Measurements from ENCODE around the gene PNCK.
"Not testable (repeated sequence)": the region's sequence is repeated elsewhere in the genome, so short reads cannot be mapped to it uniquely, and the experiment has no call there.

The PNCK gene

DNA sequence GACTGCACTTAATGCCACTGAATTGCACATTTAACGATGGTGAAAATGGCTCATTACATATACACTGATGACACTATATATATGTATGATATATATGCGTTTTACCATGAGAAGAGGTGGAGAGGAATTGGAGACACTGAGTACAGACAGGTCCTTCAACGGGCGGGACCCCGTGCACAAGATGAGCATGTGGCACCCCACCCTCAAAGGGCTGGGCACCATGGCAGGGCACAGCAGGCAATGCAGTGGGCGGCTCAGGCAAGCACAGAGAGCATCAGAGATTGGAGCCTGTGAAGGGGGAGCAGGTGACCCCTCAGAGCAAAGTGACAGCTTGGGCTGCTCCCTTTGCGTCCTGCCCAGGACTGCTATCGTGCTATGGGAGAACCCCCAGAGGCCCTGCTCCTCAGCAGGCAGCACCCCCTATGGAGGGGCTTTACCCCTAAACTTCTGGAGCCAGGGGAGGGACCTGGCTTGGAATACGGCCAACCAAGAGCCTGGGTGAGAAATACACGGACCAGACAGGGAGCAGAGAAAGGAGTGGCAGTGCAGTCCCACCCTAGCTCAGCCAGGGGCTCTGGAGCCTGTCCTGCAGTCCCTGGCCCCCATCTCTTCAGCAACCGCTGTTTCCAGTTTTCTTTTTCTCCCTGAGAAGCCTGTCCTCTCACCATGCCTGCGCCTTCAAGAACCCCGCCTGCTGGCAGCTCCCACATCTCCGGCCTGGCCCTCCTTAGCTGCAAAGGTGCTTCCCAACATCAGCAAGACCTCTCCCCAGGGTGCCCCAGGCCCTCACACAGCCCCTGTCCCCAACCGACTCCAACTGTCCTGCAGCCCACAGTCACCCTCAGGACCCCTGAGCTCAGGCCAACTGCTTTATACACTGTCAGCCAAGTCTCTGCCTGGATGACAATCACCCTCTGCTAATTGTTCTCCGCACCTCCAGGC, 24.6 kb upstream of the PNCK start:
- DNase-seq, result no peak

DNA sequence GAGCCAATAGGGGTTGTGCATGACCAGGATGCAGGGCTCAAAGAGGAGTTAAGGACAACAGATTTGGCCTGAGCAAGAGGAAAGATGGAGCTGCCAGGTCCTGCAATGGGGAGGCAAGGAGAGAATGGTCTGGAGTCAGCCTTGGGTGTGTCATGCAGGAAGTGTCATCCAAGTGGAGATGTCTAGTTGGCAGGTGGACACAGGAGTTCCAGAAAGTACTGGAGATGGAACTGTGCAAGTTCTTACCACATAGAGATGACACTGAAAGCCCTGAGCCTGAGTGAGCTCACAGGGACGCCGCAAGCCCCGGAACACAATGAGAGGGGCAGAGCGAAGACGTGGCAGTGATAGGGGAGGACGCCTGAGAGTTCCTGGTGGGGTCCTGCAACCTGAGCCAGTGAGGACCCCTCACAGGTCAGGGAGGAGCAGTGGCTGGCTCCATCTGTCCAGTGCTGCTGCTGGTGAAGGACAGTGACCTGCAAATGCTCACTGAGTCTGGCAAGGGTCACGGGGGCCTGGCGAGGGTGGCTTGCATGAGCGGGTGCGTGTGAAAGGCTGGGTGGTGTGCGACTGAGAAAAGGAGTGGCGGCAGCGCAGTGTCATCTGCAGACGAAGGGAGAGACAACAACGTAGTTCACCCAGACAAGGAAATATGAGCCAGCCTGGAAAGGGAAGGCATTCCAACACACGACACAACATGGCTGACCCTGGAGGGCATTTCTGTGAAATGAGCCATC, 23.5 kb upstream of the PNCK start:
- not testable (repeated sequence) for DNase-seq

DNA sequence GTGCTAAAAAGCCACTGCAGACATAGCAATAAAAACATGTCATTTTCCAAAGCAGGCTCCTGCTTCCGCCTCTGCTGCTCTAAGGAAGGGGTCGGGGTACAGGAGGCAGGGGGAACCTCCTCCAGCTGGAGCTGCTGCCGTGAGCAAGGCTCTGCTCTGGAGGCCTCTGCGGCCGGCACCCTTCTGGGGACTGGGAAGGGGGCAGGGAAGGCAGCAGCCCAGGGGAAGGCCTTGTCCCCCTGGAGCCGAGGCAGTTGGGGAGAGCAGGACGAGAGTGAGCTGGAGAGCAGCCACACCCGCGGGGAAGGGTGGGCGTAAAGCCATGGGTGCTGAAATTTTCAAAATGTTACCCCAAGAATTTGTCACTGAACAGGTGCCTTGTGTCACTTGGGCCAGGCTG, 22.9 kb upstream of the PNCK start:
- DNase-seq, result not testable (repeated sequence)

DNA sequence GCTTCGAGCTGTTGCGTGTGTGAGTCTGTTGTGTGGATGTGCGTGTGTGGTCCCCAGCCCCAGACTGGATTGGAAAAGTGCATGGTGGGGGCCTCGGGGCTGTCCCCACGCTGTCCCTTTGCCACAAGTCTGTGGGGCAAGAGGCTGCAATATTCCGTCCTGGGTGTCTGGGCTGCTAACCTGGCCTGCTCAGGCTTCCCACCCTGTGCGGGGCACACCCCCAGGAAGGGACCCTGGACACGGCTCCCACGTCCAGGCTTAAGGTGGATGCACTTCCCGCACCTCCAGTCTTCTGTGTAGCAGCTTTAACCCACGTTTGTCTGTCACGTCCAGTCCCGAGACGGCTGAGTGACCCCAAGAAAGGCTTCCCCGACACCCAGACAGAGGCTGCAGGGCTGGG, 22.5 kb upstream of the PNCK start:
- no peak for DNase-seq

DNA sequence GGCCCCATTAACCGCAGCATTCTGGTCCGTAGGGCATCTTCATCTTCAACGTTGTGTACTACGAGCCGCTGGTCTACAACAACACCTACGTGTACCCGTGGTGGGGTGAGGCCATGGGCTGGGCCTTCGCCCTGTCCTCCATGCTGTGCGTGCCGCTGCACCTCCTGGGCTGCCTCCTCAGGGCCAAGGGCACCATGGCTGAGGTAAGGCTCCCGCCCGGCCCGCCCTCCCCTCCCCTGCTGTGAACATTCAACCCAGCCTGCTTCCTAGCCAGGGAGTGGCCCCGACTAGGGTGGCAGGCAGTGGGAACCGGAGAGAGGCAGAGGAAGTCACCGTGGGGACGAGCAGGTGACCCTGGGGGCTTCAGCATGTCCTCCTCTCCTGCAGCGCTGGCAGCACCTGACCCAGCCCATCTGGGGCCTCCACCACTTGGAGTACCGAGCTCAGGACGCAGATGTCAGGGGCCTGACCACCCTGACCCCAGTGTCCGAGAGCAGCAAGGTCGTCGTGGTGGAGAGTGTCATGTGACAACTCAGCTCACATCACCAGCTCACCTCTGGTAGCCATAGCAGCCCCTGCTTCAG, 21.2 kb upstream of the PNCK start:
- DNase-seq, result no peak

DNA sequence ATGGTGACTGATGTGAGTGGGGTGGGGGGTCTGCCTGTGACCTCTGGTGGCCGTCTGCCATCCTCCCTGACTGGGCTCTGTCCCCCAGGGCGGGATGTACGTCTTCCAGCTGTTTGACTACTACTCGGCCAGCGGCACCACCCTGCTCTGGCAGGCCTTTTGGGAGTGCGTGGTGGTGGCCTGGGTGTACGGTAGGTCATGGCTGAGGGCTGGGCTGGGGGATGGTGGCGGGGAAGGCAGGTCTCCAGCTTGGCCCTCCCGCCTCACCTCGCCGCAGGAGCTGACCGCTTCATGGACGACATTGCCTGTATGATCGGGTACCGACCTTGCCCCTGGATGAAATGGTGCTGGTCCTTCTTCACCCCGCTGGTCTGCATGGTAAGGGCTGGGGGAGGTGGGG, 20.6 kb upstream of the PNCK start:
- not testable (repeated sequence) for DNase-seq

DNA sequence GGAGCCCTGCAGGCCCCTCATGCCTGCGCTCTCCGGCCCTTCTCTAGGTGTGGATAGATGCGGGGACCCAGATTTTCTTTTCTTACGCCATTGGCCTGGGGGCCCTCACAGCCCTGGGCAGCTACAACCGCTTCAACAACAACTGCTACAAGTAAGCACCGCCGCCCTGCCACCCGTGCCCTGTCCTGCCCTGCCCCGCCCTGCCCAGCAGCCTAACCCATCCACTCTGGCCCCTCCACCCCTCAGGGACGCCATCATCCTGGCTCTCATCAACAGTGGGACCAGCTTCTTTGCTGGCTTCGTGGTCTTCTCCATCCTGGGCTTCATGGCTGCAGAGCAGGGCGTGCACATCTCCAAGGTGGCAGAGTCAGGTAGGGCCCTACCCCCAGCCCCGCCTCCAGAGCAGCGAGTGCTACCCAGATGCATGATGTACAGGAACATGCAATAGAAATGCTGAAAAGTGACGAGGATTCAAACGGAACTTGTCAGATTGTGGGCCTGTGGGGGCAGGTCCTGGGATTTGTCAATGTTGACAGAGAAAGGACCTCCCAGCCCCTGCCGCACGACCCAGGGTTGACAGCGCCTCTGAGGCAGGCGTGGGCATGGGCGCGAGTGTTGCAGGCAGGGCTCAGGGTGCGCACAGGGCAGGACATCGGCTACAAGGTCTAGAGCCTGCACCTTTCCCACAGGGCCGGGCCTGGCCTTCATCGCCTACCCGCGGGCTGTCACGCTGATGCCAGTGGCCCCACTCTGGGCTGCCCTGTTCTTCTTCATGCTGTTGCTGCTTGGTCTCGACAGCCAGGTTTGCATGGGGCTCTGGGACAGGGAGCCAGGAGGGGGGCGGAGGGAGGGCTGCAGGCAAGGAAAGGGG, 19.8 kb upstream of the PNCK start:
- DNase-seq, result no peak

DNA sequence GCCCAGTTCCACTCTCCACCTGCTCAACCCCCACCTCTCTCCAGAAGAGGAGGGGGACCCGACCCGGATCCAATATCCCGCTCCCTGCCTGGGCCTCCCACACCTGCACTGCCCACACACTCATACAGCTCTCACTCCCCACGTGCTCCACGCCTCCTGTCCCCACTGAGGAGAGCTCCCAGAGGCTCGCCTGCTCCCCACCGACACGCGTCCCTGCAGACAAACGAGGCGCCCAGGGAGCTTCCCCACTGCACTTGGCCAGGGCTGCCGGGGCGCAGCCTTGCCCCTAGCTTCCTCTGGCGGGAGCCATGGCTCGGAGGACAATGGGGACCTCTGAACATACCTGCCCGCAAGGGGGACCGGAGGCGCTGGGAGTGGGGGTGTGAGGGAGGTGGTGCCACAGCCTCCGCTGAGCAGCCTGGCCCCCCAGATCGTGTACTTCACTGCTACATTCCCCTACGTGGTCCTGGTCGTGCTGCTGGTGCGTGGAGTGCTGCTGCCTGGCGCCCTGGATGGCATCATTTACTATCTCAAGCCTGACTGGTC, 19.1 kb upstream of the PNCK start:
- no peak for DNase-seq

DNA sequence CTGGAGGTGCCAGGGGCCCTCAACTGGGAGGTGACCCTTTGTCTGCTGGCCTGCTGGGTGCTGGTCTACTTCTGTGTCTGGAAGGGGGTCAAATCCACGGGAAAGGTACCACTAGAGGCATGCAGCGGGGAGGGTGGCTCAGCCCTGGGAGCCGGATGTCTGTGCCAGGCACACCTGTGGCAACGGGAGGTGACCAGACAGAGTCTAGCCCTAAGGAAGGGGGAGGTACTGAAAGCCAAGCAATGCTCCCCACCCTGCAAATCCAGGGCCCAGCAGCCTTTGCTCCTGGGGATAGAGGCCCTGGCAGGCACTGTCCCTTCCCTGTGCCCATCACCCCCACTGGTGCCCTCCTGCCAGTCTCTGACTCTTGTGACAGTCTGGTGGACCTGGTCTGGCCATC, 18.4 kb upstream of the PNCK start:
- no peak for DNase-seq

DNA sequence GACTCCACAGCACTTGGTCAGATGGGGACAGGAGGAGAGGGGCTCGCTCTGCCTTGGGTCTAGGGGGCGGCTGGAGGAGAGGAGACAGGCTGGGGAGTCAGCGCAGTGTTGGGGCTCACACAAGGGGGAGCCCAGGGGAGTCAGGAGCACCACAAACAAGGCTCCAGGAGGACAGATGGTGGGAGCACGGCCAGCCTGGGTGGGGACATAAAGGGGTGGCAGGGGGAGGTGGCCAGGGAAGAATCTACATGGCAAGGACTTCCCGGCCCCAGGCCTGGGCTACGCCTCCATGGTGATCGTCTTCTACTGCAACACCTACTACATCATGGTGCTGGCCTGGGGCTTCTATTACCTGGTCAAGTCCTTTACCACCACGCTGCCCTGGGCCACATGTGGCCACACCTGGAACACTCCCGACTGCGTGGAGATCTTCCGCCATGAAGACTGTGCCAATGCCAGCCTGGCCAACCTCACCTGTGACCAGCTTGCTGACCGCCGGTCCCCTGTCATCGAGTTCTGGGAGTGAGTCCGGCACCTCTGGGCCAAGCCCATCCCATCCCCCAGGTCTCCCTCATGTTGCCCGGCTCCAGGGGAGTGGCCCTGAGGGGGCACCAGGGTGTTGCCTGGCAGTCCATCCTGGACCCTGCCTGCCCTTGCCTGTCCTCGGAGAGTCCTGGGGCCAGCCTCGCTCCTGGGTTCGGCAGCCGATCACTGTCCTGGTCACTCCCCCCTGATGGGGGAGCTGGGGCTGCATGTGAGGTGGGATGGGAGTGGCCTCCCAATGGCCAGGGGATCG, 17.6 kb upstream of the PNCK start:
- DNase-seq, result not testable (repeated sequence)

DNA sequence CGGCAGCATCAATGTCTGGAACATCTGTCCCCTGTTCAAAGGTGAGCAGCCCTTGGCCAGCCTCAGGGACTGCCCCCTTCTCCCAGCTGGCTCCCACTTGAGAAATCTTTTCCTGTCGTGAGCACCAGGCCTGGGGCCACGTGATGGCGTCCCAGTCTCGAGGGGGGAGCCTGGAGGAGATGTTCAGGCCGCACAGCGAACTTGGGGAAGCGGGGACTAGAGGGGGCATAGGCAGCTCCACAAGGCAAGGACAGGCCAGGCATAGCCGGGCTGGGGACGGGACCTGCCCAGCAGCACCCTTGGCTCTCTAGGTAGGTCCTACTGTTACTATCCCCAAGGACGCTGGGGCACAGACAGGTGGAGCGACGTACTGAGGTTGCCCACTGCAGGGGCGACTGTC, 16.9 kb upstream of the PNCK start:
- no peak for DNase-seq

DNA sequence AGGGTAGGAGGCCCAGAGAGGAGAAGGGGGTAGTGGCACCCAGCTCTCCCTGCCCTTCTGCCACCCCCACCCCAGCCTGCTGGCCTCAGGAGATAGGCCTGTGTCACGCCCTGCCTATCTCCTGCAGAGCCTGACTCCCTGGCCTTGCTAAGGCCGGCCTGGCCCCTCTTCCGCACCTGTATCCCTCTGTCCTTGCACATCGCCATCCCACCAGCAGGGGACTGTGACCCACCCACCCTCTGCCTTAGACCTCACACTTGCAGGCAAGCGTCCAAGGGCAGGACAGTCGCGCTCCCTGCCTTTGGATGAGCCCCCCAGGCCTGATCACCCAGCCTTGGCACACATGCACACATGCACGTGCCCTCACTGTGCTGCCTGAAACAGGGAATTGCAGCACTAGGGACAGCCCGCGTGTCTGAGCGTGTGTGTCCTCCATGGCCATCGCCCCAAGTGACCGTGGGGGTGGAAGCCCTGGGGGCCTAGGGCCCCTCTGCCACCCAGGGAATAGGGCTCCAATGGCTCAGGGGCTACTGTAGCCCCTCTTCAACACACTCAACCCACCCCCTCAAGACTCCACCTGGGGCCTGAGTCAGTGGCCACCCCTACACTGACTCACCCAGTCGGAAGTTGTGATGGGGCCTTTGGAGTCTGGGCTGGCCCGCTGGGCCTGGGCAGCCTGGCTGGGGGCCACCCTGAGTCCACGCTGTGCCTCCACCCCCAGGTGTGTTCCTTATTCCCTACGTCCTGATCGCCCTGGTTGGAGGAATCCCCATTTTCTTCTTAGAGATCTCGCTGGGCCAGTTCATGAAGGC, 16.2 kb upstream of the PNCK start:
- no peak for DNase-seq

DNA sequence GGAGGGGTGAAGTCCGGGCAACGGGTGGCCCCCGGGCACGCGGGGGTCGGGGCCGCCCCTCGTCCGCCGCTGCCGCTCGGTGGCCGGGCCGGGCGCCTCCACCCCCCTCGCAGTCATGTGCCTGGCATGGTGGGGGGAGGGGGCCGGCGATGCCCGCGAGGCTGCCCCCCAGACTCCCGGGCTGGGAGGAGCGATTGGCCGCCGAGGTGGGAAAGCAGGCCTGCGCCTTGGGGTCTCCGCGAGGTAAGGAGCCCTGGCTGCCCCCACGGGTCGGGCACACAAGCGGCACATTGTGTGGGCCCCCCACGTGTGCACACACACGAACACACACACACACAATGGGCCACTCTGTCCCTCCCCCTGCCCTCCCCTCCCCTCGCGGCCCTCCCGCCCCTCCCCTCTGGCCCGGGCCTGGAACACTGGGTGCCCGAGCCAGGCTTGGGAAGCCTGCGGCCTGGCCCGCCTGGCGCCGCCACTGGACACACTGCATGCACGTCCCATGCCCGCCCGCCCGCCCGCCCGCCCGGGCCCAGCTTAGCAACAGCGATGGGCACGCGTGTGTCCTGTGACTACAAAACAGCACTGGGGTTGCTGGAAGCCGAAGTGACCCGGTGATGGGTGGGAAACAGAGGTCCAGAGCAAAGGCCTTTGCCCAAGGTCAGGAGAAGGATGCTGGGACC, 15.4 kb upstream of the PNCK start:
- DNase-seq, result no peak

DNA sequence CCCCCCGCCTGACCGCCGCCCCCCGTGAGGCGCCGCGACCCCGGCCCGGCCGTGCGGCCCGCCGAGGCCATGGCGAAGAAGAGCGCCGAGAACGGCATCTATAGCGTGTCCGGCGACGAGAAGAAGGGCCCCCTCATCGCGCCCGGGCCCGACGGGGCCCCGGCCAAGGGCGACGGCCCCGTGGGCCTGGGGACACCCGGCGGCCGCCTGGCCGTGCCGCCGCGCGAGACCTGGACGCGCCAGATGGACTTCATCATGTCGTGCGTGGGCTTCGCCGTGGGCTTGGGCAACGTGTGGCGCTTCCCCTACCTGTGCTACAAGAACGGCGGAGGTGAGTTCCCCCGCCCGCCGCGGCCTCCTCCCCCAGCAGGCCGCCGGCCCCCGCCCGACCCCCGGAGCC, 14.9 kb upstream of the PNCK start:
- no peak for DNase-seq

DNA sequence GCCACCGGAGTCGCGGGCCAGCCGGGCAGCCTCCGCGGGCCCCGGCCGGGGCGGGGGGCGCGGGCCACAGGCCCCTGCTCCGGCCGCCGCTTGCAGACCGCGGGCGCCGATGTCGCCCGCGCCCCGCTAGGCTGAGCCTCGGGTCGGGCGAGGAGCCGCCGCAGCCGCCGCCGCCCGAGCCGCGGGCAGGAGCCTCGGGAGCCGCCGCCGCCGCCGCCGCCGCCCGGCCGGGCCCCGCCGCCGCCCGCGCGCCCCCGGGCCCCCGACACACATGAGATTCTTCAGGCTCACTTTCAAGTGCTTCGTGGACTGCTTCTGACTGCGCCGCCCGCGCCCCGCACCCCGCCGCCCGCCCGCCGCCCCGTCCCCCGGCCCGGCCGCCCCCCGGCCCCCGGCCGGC, 14.5 kb upstream of the PNCK start:
- DNase-seq, result no peak

DNA sequence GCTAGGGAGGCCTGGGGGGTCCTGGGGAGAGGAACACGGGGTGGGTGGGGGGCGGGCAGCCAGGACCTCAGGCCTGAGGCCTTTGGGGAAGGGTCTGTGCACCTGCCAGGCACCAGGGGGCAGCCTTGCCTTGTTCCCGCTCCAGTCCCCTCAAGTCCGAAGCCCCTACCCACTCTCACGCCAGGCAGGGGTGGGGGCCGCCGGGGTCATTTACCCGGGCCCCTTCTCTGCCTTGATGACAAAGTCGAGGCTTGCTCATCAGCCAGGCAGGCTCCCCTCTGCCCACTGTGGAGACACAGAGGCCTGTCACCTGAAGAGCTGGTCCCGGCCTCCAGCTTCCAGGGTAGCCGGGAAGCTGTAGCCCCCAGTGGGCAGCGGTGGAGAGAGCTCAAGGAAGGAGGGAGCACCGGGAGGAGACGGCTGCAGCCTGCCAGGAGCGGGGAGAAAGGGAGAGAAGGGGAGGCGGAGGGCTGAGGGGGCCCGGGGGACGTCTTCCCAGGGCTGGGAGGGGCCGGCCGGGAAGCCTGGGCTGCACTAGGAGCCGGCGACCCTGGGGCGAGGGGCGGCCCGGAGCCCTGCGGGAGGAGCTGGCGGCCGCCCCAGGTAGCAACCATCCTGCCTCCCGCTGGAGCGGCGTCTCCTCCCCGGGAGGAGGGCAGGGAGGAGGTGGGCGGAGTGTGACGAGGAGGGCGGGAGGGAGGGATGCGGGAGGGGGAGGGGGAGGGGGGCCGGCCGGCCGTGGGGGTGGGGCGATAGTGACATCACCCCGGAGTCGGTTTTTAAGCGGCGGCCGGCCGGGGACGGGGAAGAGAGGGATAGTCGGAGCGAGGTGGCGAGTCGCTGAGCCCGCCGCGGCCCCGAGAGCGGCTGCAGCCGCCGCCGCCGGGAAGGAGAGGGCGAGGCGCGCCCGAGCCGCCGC, 13.8 kb upstream of the PNCK start, which contains the start of gene SLC6A8:
SLC6A8 (plus strand) TSS at position 806 of the 919 bp plus-strand sequence. CDS start 649 bp downstream, outside the sequence.
- DNase-seq, result peak; percentile 4

DNA sequence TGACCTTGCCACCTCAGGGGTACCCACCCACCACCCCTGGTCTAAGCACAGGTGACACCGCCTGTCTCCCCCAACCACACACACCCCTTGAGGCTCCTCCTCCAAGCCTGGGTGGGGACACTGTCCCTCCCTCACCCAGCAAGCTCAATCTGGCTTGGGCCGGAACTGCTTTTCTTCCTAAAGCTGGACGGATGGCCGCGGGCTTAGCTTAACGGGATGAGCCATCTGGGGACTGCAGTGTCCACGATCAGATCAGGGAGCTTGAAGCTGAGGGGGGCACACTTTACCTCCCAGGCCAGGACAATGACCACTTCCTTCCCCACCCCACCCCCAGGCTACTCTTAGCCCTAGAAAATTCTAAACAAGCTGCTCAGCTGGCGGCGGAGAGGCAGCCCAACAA, 13.1 kb upstream of the PNCK start:
- DNase-seq, result no peak

DNA sequence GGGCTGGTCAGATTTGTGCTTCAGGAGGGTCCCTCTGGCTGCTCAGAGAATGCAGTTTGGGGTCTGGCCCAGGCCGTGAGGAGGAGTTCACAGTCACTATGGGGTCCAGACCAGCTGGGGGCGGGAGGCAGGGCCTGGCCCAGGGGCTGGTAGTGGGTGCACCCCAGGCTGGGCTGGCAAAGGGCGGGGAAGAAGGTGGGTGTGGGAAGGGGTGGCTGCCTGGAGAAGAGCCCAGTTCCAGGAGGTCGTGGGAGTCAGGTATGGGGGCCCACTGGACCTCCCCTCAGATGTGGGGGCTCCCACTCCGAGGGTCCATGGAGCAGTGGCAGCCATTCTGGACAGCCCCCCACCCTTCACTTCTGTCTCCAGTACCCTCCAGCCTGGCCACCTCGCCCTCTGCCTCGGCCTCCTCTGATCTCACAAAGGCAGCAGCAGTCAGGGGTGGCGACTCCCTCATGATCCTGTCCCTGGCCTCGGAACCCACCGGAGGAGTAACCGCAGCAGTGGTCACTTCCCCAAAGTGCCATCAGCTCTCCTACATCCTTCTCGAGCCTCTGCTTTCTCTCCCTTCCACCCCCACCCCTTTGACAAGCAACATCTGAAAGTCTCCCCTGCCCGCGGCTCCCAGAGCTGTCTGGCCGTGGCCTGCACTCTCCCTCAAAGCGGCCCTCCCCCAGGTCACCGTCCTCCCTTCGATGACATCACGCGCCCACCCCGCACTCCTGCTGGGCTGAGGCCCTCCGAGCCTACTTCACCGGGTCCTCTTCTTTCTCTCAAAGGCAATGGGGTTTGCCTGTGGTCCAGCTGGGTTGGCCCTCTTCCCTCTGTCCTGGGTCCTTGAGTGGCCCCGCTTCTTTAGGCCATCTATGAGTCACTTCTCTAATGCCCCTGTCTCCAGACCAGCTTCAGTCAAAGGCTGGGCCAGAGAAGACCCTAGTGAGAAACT, 12.4 kb upstream of the PNCK start:
- DNase-seq, result peak; percentile 68
